IMR-90 (cell line): Measurements from ENCODE around the gene HSPB6. TPM values are rescaled to one million over a fixed set of nuclear protein-coding genes. Genes with fewer than 3 reads are reported as not detected.

Experiments used
- ATAC-seq: fragments of 200-7000 bp; cut with Tn5 transposase; 2 replicates; pipeline ENCODE4 v1.9.1; 2020; ENCODE audit warnings: low read depth, mild to moderate bottlenecking, moderate library complexity
- BruUV-seq: library from RNA; stranded (reverse); fragments of 400-500 nt; replicated peaks from 2 replicates; lab custom pipeline; 2021; lab: Mats Ljungman, UMichigan
- CTCF ChIA-PET: fragments of 300-600 bp; formaldehyde crosslinking; extraction: SDS; loops from one replicate; lab custom pipeline; 2021; ENCODE audit warnings: antibody characterized with exemption; lab: Yijun Ruan, JAX
- POLR2A ChIA-PET: fragments of 300-600 bp; sonication (Branson Sonifier 250); formaldehyde crosslinking; loops from one replicate; lab custom pipeline; 2022; ENCODE audit warnings: antibody characterized with exemption; ENCODE audit not compliant: unreplicated experiment; lab: Charles Lee
- DNase-seq: peaks from one replicate; pipeline ENCODE4 v3.0.0; 2013
- H2AFZ ChIP-seq: replicated peaks from 2 replicates; pipeline ENCODE3; 2013; ENCODE audit warnings: low read length, mild to moderate bottlenecking; ENCODE audit not compliant: poor library complexity
- H2AK5ac ChIP-seq: 2 replicates; pipeline ENCODE4 v1.6.1; 2013; ENCODE audit warnings: low read depth, low read length, inconsistent platforms
- H2AK9ac ChIP-seq: replicated peaks from 2 replicates; pipeline ENCODE3; 2013; ENCODE audit warnings: mild to moderate bottlenecking, low read depth, low read length, moderate library complexity; ENCODE audit not compliant: poor library complexity
- H2BK120ac ChIP-seq: 2 replicates; pipeline ENCODE4 v1.6.1; 2013; ENCODE audit warnings: low read depth, low read length, inconsistent platforms
- H2BK15ac ChIP-seq: 3 replicates; pipeline ENCODE4 v1.6.1; 2013; ENCODE audit warnings: low read depth, low read length, inconsistent platforms
- H2BK20ac ChIP-seq: 2 replicates; pipeline ENCODE4 v1.6.1; 2013; ENCODE audit warnings: low read depth, mild to moderate bottlenecking, inconsistent platforms, low read length, moderate library complexity
- H2BK5ac ChIP-seq: 2 replicates; pipeline ENCODE4 v1.6.1; 2013; ENCODE audit warnings: mild to moderate bottlenecking, low read depth, low read length, inconsistent platforms; ENCODE audit not compliant: poor library complexity, severe bottlenecking
- H3K14ac ChIP-seq: replicated peaks from 2 replicates; pipeline ENCODE4 v1.6.1; 2013; ENCODE audit warnings: low read depth, low read length, inconsistent platforms
- H3K18ac ChIP-seq: 2 replicates; pipeline ENCODE4 v1.6.1; 2013; ENCODE audit warnings: low read depth, low read length, control low read depth
- H3K23ac ChIP-seq: 2 replicates; pipeline ENCODE4 v1.6.1; 2013; ENCODE audit warnings: low read depth, low read length, inconsistent platforms
- H3K27ac ChIP-seq: 2 replicates; pipeline ENCODE4 v1.5.1; 2013; ENCODE audit warnings: mild to moderate bottlenecking, control low read depth, low read length; ENCODE audit not compliant: insufficient read depth
- H3K27me3 ChIP-seq: 2 replicates; pipeline ENCODE4 v1.6.1; 2013; ENCODE audit warnings: low read length; ENCODE audit not compliant: control insufficient read depth, insufficient read depth
- H3K36me3 ChIP-seq: 2 replicates; pipeline ENCODE4 v1.6.1; 2013; ENCODE audit warnings: low read length, mixed read lengths; ENCODE audit not compliant: control insufficient read depth, insufficient read depth
- H3K4ac ChIP-seq: 2 replicates; pipeline ENCODE4 v1.6.1; 2013; ENCODE audit warnings: low read depth, low read length, inconsistent platforms
- H3K4me1 ChIP-seq: 2 replicates; pipeline ENCODE4 v1.6.1; 2013; ENCODE audit warnings: low read length, mixed read lengths; ENCODE audit not compliant: control insufficient read depth, insufficient read depth
- H3K4me2 ChIP-seq: 2 replicates; pipeline ENCODE4 v1.6.1; 2013; ENCODE audit warnings: low read depth, mild to moderate bottlenecking, control low read depth, low read length, moderate library complexity
- H3K4me3 ChIP-seq: 2 replicates; pipeline ENCODE4 v1.5.1; 2013; ENCODE audit warnings: low read depth, mild to moderate bottlenecking, control low read depth, low read length, moderate library complexity; ENCODE audit not compliant: insufficient read depth
- H3K56ac ChIP-seq: 2 replicates; pipeline ENCODE4 v1.6.1; 2013; ENCODE audit warnings: low read length, inconsistent platforms; ENCODE audit not compliant: insufficient read depth; ENCODE audit errors: extremely low read depth
- H3K79me1 ChIP-seq, 2 experiments: 2 replicates each; pipeline ENCODE4 v1.6.1; 2013; ENCODE audit warnings: low read length in 2 of 2, inconsistent platforms in 1 of 2, low read depth in 1 of 2
- H3K9ac ChIP-seq: 2 replicates; pipeline ENCODE4 v1.6.1; 2013; ENCODE audit warnings: low read depth, low read length, control low read depth
- H3K9me1 ChIP-seq: 2 replicates; pipeline ENCODE4 v1.6.1; 2013; ENCODE audit warnings: low read length, inconsistent platforms; ENCODE audit not compliant: insufficient read depth
- H3K9me3 ChIP-seq: 2 replicates; pipeline ENCODE4 v1.6.1; 2013; ENCODE audit warnings: low read length; ENCODE audit not compliant: control insufficient read depth, insufficient read depth
- H4K20me1 ChIP-seq: 2 replicates; pipeline ENCODE4 v1.6.1; 2013; ENCODE audit warnings: low read length, inconsistent platforms; ENCODE audit not compliant: insufficient read depth
- H4K5ac ChIP-seq: 2 replicates; pipeline ENCODE4 v1.6.1; 2013; ENCODE audit warnings: mild to moderate bottlenecking, low read depth, low read length, control low read depth
- H4K8ac ChIP-seq, 2 experiments: 2 replicates each; pipeline ENCODE4 v1.6.1; 2013; ENCODE audit warnings: low read depth in 2 of 2, low read length in 2 of 2, control low read depth in 1 of 2, inconsistent platforms in 1 of 2
- H4K91ac ChIP-seq: 2 replicates; pipeline ENCODE4 v1.6.1; 2013; ENCODE audit warnings: low read depth, low read length, inconsistent platforms; ENCODE audit not compliant: insufficient read depth
- BHLHE40 ChIP-seq: fragments of 150-350 bp; IDR thresholded peaks from 2 replicates; pipeline ENCODE4 v1.6.1; 2016; ENCODE audit warnings: mild to moderate bottlenecking, low read depth, low read length
- CEBPB ChIP-seq: IDR thresholded peaks from 2 replicates; pipeline ENCODE4 v1.6.1; 2012; ENCODE audit warnings: low read depth, low read length, improper control_type of control experiment
- CHD1 ChIP-seq: IDR thresholded peaks from 2 replicates; pipeline ENCODE4 v1.6.1; 2012; ENCODE audit warnings: low read depth, low read length, improper control_type of control experiment
- ELK1 ChIP-seq: fragments of 150-350 bp; IDR thresholded peaks from 2 replicates; pipeline ENCODE4 v1.6.1; 2016; ENCODE audit warnings: low read depth, mild to moderate bottlenecking, low read length, moderate library complexity, borderline replicate concordance
- FOS ChIP-seq: fragments of 150-350 bp; IDR thresholded peaks from 2 replicates; pipeline ENCODE4 v1.6.1; 2016; ENCODE audit warnings: low read depth, low read length
- MAFK ChIP-seq: IDR thresholded peaks from 2 replicates; pipeline ENCODE4 v1.6.1; 2012; ENCODE audit warnings: low read depth, low read length, improper control_type of control experiment
- MAZ ChIP-seq: IDR thresholded peaks from 2 replicates; pipeline ENCODE4 v1.6.1; 2012; ENCODE audit warnings: low read depth, mild to moderate bottlenecking, low read length, improper control_type of control experiment, moderate library complexity, borderline replicate concordance
- MXI1 ChIP-seq: IDR thresholded peaks from 2 replicates; pipeline ENCODE4 v1.6.1; 2012; ENCODE audit warnings: low read depth, mild to moderate bottlenecking, low read length, moderate library complexity, borderline replicate concordance
- NFE2L2 ChIP-seq: fragments of 150-350 bp; IDR thresholded peaks from 2 replicates; pipeline ENCODE4 v1.6.1; 2016; ENCODE audit warnings: low read depth, mild to moderate bottlenecking, low read length
- POLR2A ChIP-seq: IDR thresholded peaks from 2 replicates; pipeline ENCODE4 v1.6.1; 2012; ENCODE audit warnings: mild to moderate bottlenecking, low read depth, low read length
- RAD21 ChIP-seq: IDR thresholded peaks from 2 replicates; pipeline ENCODE4 v1.6.1; 2012; ENCODE audit warnings: low read length, improper control_type of control experiment
- RCOR1 ChIP-seq: IDR thresholded peaks from 2 replicates; pipeline ENCODE4 v1.6.1; 2012; ENCODE audit warnings: mild to moderate bottlenecking, low read length, improper control_type of control experiment; ENCODE audit not compliant: insufficient replicate concordance
- RFX5 ChIP-seq: IDR thresholded peaks from 2 replicates; pipeline ENCODE4 v1.8.0; 2012; ENCODE audit warnings: low read depth, mild to moderate bottlenecking, low read length, moderate library complexity
- SMC3 ChIP-seq: fragments of 150-350 bp; IDR thresholded peaks from 2 replicates; pipeline ENCODE4 v1.6.1; 2016; ENCODE audit warnings: low read depth, mild to moderate bottlenecking, antibody characterized with exemption, low read length, moderate library complexity
- USF2 ChIP-seq: fragments of 150-350 bp; IDR thresholded peaks from 2 replicates; pipeline ENCODE4 v1.6.1; 2017; ENCODE audit warnings: mild to moderate bottlenecking, antibody characterized with exemption, low read length, low read depth
- WGBS, 2 experiments: methylation state at CpG; one replicate each; pipeline versions ENCODE4 v1.1.5 to v1.1.7; 2013; ENCODE audit warnings: missing lambda C conversion rate in 2 of 2; ENCODE audit not compliant: insufficient read length in 1 of 2; ENCODE audit errors: extremely low coverage in 2 of 2; 5-methylcytosine and 5-hydroxymethylcytosine counted together
- dilution Hi-C: fragments of 300-500 bp; cut with HindIII; formaldehyde crosslinking; loops from one replicate; pipeline ENCODE4 v1.14.3; 2018; ENCODE audit warnings: low sequenced_read_pairs; ENCODE audit not compliant: unreplicated experiment
- in situ Hi-C: fragments of 300-500 bp; cut with MboI; formaldehyde crosslinking; loops from 3 replicates; pipeline ENCODE4 v1.14.3; 2019; ENCODE audit warnings: low sequenced_read_pairs, inconsistent platforms, mixed read lengths
- intact Hi-C: fragments of 100-400 bp; cut with micrococcal nuclease; formaldehyde crosslinking; loops from 2 replicates; pipeline ENCODE4 v1.10.0; 2022
- polyA plus RNA-seq, 3 experiments: library from polyadenylated mRNA; depleted of rRNA; stranded (reverse); fragments of >200 nt; gene quantifications; 2 replicates each; pipeline ENCODE4 v1.2.3, GENCODE V29; 2012; ENCODE audit warnings: low replicate concordance in 1 of 3
- total RNA-seq: library from RNA; depleted of rRNA; stranded (reverse); fragments of >200 nt; gene quantifications from 2 replicates; pipeline ENCODE4 v1.2.3, GENCODE V29; 2012
- TF ChIP-seq, protein P1 (sequence below): conservative IDR thresholded peaks from 2 replicates; pipeline ENCODE4 v1.5.1; 2012; ENCODE audit warnings: mild to moderate bottlenecking, low read depth, low read length, improper control_type of control experiment

HSPB6 gene
- total and polyA plus RNA-seq, 2 of the 4 experiments (the other 2 are of a cell fraction) = 5.7 to 206 TPM

GRCh38 chr19:35740108-35740422, 16.8 kb downstream of the HSPB6 start:
- intact Hi-C loops (no loop called here), dilution Hi-C loops (no loop called here), in situ Hi-C loops (no loop called here)
- peak overlapping the region in 1 of 2 experiments; percentile 17; a peak in 1 of 4 replicates for H4K8ac ChIP-seq
- no peaks in the 10 kb centered on the region for H3K27me3 ChIP-seq
- DNase-seq (no peak), ATAC-seq (no peak)
- no peaks in the 10 kb centered on the region for H3K9me3 ChIP-seq
- WGBS, 2 experiments = 0% methylated on average over 4 of the region's 16 CpGs; no CpG with 5 or more reads in 1 of the 2 experiments
- H3K9me1 ChIP-seq = peaks cover 5% of the 10 kb centered on the region; the same call in 1 of the 2 replicates
- peaks cover 0 to 15% of the 10 kb centered on the region in 2 experiments; a peak in 2 of 4 replicates for H3K79me1 ChIP-seq
- no peak overlapping the region for H3K56ac ChIP-seq
- H4K20me1 ChIP-seq = no peaks in the 10 kb centered on the region; the same call in 1 of the 2 replicates
- CTCF ChIA-PET = interaction anchor here (1.2 kb wide), 1 partner anchor 10 kb away, joined by 5 read pairs; no protein-coding TSS in a partner anchor
- H2BK20ac ChIP-seq = no peak overlapping the region
- H3K4me3 ChIP-seq = peak overlapping the region; percentile 52
- no peak overlapping the region for H2BK15ac ChIP-seq
- no peak overlapping the region for H2BK5ac ChIP-seq
- peak overlapping the region; percentile 2; the same call in 1 of the 2 replicates for H3K9ac ChIP-seq
- no peak overlapping the region for H3K23ac ChIP-seq
- H2AK5ac ChIP-seq = no peak overlapping the region
- H3K18ac ChIP-seq = no peak overlapping the region
- H3K4ac ChIP-seq = 0 out of 2 replicates have a peak overlapping the region, but pooled peaks have one; percentile 23
- H3K4me1 ChIP-seq = 0 out of 2 replicates have a peak, but pooled peaks cover 3% of the 10 kb centered on the region
- H2AK9ac ChIP-seq = peak overlapping the region; percentile 3
- peak overlapping the region; percentile 20 for H3K27ac ChIP-seq
- H4K5ac ChIP-seq = no peak overlapping the region
- H2AFZ ChIP-seq = peak overlapping the region; percentile 93
- H3K14ac ChIP-seq = no peak overlapping the region
- H4K91ac ChIP-seq = no peak overlapping the region
- no TSS peak for BruUV-seq
- no peak overlapping the region for H2BK120ac ChIP-seq
- peak overlapping the region; percentile 41 for H3K4me2 ChIP-seq
- peaks cover 33% of the 10 kb centered on the region for H3K36me3 ChIP-seq
- TF ChIP-seq BHLHE40 = no peak
- TF ChIP-seq RFX5 = no peak
- TF ChIP-seq MXI1 = no peak
- no peak for TF ChIP-seq MAZ
- TF ChIP-seq ELK1 = no peak
- TF ChIP-seq, protein P1, sequence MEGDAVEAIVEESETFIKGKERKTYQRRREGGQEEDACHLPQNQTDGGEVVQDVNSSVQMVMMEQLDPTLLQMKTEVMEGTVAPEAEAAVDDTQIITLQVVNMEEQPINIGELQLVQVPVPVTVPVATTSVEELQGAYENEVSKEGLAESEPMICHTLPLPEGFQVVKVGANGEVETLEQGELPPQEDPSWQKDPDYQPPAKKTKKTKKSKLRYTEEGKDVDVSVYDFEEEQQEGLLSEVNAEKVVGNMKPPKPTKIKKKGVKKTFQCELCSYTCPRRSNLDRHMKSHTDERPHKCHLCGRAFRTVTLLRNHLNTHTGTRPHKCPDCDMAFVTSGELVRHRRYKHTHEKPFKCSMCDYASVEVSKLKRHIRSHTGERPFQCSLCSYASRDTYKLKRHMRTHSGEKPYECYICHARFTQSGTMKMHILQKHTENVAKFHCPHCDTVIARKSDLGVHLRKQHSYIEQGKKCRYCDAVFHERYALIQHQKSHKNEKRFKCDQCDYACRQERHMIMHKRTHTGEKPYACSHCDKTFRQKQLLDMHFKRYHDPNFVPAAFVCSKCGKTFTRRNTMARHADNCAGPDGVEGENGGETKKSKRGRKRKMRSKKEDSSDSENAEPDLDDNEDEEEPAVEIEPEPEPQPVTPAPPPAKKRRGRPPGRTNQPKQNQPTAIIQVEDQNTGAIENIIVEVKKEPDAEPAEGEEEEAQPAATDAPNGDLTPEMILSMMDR = no peak
- TF ChIP-seq POLR2A = no peak
- no peak for TF ChIP-seq CEBPB
- TF ChIP-seq USF2 = no peak
- TF ChIP-seq RCOR1 = no peak
- TF ChIP-seq MAFK = no peak
- TF ChIP-seq NFE2L2 = no peak
- no peak for TF ChIP-seq FOS
- no peak for TF ChIP-seq RAD21
- TF ChIP-seq SMC3 = no peak
- TF ChIP-seq CHD1 = no peak
- POLR2A ChIA-PET = no interaction called here
